Keratinocyte (primary cell): ENCODE measurements around the gene LILRB1.

Experiments used
- EZH2 ChIP-seq: IDR thresholded peaks from one replicate; pipeline ENCODE4 v1.6.1; 2012; ENCODE audit warnings: inconsistent platforms, mild to moderate bottlenecking, low read length, moderate library complexity
- TF ChIP-seq, protein P1 (sequence below), 3 experiments: IDR thresholded peaks in 1 of 3; conservative IDR thresholded peaks in 1 of 3; optimal IDR thresholded peaks in 1 of 3; 2 replicates in 2 of 3; 3 replicates in 1 of 3; pipeline versions ENCODE3 to v1.5.1; 2011; ENCODE audit warnings: low read length in 3 of 3, mild to moderate bottlenecking in 3 of 3, moderate library complexity in 2 of 3, control low read depth in 1 of 3, inconsistent platforms in 1 of 3; ENCODE audit not compliant: insufficient read depth in 2 of 3; ENCODE audit errors: extremely low read depth in 1 of 3

GRCh38 chr19:54630782-54631181, 498 bp downstream of the LILRB1 start:
- TF ChIP-seq, protein P1, sequence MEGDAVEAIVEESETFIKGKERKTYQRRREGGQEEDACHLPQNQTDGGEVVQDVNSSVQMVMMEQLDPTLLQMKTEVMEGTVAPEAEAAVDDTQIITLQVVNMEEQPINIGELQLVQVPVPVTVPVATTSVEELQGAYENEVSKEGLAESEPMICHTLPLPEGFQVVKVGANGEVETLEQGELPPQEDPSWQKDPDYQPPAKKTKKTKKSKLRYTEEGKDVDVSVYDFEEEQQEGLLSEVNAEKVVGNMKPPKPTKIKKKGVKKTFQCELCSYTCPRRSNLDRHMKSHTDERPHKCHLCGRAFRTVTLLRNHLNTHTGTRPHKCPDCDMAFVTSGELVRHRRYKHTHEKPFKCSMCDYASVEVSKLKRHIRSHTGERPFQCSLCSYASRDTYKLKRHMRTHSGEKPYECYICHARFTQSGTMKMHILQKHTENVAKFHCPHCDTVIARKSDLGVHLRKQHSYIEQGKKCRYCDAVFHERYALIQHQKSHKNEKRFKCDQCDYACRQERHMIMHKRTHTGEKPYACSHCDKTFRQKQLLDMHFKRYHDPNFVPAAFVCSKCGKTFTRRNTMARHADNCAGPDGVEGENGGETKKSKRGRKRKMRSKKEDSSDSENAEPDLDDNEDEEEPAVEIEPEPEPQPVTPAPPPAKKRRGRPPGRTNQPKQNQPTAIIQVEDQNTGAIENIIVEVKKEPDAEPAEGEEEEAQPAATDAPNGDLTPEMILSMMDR (optimal IDR thresholded peaks at IDR 0.05 in 1 of 3, IDR thresholded peaks at IDR 0.05 in 1 of 3, conservative IDR thresholded peaks at IDR 0.05 in 1 of 3; ENCODE audit: extremely low read depth in 1 of 3, insufficient read depth in 2 of 3, low read length in 3 of 3), result no peak
- no peak for TF ChIP-seq EZH2
